Activated naive CD4-positive, alpha-beta T cell treated with anti-CD3 and anti-CD28 coated beads, Interleukin-2, amount 50 U/mL, for 72 hours (primary cell): ENCODE results near the gene SEMA3F. TPM values are rescaled to one million over a fixed set of nuclear protein-coding genes. Genes with fewer than 3 reads are reported as not detected.
A peak's percentile ranks its signal among the peaks of the same experiment; 100 is the strongest.

Experiments used
- ATAC-seq, 2 donors: fragments of 150-1000 bp; cut with Tn5 transposase; 2 replicates each; pipeline ENCODE4 v1.10.0; 2021; ENCODE audit warnings: mild to moderate bottlenecking in 2 of 2, moderate library complexity in 2 of 2
- DNase-seq, 2 donors: peaks; one replicate each; pipeline ENCODE4 v3.0.0; 2021 to 2022; ENCODE audit warnings: low spot score in 2 of 2
- H3K27ac Mint-ChIP-seq, 2 donors: one replicate each; pipeline ENCODE4 v1.8.0; 2022; ENCODE audit warnings: mild to moderate bottlenecking in 2 of 2, mixed read lengths in 2 of 2
- H3K36me3 Mint-ChIP-seq, 2 donors: one replicate each; pipeline ENCODE4 v1.8.0; 2022; ENCODE audit warnings: mixed read lengths in 2 of 2
- H3K9me3 Mint-ChIP-seq, 2 donors: one replicate each; pipeline ENCODE4 v1.8.0; 2022; ENCODE audit warnings: mixed read lengths in 2 of 2
- total RNA-seq, 2 donors: library from RNA; stranded (reverse); gene quantifications; one replicate each; pipeline ENCODE4 v1.2.3, GENCODE V29; 2022

Gene SEMA3F
- total RNA-seq, 2 donors from 2014 or later = 0.32 to 0.54 TPM

DNA sequence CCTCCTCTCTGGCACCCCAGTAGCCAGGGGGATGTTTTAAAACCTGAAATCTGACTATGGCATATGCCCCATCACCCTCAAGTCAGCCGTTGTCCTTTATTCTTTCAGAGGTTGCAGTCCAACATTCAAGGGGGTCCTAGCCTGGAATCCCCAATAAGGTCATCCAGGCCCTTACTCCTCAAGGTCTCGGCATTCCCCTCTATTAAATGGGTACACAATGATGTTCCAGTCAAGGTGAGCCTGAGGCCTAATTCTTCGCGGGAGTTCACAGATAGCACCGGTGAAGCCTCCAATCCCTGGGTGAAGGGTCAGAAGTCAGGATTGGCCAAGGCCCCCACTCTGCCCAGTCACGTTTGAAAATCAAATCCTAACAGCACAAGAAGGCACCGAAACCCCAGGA, 8.1 kb upstream of the SEMA3F start:
- Mint-ChIP-seq H3K36me3 (no peaks in the 10 kb centered on the region), H3K27ac (no peak overlapping the region), H3K9me3 (no peaks in the 10 kb centered on the region)
- ATAC-seq (no peak), DNase-seq (no peak)

DNA sequence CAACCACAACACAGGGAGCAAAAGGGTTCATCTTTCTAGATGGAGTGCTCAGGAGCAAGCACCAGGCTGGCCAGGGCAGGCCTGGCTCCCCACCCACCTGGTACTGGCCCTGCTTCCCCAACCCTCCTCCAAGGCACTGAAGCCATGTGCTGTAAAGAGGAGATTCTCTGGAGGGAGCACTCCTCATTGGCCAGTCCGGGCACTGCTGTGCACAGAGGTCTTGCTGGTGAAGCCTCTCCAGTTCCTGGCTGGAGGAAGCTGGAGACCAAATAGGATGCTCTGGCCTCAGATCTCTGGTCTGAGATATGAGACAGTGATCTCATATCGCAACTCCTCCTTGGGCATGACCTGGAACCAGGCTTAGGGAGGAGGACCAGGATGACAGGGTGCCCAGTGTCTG, 7.7 kb upstream of the SEMA3F start:
- H3K27ac Mint-ChIP-seq = no peak overlapping the region
- DNase-seq (no peak), ATAC-seq (no peak)
- H3K9me3 Mint-ChIP-seq = no peaks in the 10 kb centered on the region
- H3K36me3 Mint-ChIP-seq = no peaks in the 10 kb centered on the region

DNA sequence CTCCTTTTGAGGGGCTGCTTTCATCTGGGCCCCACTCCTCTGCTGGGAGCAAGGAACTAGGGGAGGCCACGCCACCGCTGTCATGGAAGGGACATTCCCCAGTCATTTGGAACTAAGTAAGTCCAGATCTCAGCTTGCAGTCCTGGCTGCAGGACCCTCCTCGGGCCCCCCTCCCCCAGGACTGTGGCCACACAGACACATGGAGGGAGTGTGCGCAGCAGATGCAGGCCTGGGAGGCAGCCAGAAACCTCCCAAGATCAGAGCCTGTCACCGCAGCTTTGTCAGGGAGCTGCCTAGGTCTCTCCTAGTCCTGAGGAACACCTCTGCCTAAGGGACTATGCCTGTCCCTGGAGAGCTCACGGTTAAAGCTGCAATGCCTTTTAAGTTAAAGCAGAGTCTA, 7.3 kb upstream of the SEMA3F start:
- ATAC-seq (no peak), DNase-seq (no peak)
- Mint-ChIP-seq H3K36me3 (no peaks in the 10 kb centered on the region), H3K27ac (no peak overlapping the region), H3K9me3 (no peaks in the 10 kb centered on the region)

DNA sequence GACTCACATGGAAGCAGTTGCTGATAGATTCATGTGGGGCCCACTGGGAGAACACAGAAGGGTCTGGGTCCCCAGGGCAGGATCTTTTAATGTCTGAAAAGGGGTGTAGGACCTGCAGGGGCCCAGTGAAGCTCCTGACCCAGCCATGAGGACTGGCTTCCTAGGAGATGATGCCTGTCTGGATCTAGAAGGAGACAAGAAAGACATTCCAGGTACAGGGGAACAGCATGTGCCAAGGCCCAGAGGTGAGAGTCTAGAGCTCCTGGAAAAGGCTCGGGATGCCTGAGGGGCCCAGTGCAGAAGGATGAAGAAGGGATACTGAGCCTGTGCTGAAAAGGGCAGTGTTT, 4.7 kb upstream of the SEMA3F start:
- Mint-ChIP-seq H3K9me3 (no peaks in the 10 kb centered on the region), H3K36me3 (no peaks in the 10 kb centered on the region), H3K27ac (peak overlapping the region in 1 of 2 donors; percentile 47)
- no peak for ATAC-seq
- DNase-seq = no peak

DNA sequence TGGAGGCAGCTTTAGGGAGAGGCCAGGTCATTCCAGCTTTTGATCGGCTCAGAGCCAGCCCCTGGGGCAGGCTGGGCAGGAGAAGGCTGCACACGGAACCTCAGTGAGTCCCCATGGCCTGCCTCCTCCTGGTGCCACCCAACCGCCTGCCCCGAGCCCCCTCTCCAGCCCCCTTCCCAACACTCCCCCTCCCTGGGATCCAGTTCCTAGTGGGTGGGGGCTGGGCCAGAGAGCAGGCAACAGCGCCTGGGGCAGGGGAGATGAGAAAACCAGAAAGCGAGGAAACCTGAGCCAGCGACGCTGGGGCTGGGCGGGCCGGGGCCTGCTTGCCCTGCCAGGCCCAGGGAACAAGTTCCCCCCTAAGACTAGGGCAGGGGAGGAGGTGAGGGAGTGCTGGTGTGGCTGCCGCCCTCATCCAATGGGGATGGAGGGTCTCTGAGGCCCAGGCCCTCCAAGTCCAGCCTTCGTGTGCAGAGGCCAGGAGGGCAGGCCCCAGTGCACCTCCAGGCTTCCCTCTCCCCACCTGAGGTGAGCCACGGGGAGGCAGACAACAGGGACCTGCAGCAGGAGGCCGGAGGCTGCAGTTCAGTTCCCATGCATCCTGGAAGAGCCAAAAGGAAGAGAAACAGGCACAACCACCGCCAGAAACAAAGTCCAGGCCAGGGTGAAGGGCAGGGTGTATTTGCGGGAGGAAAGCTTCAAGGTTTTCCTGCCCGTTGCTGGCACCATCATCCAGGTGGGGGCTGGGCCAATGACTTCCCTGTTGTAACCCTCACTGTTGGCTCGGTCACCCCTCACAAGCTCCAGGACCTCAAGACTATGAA, 4.0 kb upstream of the SEMA3F start:
- Mint-ChIP-seq H3K27ac (no peak overlapping the region), H3K9me3 (no peaks in the 10 kb centered on the region), H3K36me3 (no peaks in the 10 kb centered on the region)
- ATAC-seq = no peak
- DNase-seq = no peak

DNA sequence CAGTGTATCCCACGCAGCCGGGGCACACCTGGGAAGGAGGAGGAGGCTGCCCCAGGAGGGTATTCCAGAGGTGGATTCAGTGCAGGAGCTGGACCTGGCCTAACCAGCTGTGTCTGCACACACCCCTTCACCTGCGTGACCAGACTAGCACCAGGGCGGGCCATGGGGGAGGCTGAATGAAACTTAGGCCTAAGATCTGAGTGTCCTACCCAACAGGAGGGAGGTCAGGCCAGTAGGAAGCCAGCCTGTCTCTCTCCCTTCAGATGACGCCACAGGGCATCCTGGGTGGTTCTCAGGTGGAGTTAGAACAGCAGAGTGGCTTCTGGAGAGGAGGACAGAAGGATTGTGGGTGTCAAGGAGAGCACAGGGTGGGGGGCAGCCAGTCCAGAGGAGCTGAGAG, 3.4 kb upstream of the SEMA3F start:
- H3K27ac Mint-ChIP-seq = no peak overlapping the region
- no peak for ATAC-seq
- H3K36me3 Mint-ChIP-seq = no peaks in the 10 kb centered on the region
- no peak for DNase-seq
- no peaks in the 10 kb centered on the region for H3K9me3 Mint-ChIP-seq

DNA sequence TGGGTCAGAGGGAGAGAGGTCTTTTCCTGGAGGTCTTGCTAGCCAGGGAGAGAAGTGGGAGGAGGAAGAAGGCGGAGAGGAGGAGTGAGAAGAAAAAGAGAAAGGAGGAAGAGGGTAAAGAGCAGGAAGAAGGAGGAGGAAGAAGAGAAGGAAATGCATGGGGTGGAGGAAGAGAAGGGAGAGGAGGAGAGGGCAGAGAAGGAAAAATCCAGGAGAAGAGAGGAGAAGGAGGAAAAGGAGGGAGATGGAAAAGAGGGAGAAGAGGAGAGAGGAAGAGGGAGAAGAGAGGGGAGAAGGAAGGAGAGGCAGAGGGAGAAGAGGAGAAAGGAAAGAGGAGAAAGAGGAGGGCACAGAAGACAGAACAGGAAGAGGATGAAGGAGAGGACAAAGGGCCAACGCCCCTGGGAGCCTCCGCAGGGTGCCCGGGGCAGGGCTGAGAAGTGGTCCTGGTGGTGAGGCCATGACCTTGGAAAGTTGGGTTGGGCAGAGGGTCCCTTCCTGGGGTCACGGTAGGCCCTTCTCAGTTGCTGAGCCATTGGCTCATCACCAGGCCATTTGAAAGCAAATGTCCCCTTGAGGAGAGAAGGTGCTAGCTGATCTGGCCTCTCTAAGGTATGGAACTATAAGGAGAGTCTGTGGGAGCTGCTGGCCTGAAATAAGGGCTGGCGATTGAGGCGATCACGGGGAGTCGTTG, 1.2 kb upstream of the SEMA3F start:
- Mint-ChIP-seq H3K36me3 (no peaks in the 10 kb centered on the region), H3K9me3 (no peaks in the 10 kb centered on the region), H3K27ac (no peak overlapping the region)
- ATAC-seq = no peak
- no peak for DNase-seq

DNA sequence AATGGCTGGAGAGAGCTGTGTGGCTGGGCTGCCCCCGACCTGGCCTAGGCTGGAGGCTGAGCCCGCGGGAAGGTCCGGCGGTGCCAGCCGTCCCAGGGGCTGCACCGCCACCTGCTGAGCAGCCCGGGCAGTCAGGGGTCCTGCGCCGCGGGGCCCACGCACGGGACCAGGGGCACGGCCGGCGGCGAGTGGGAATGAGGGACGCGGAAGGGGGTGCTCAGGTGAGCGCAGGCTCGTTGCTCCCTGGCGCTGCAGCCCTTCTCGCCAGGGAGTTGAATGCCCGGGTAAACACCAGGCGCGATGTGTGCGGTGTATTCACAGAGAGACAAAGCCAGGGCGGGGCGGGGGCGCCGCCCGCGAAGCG, 666 bp upstream of the SEMA3F start:
- H3K27ac Mint-ChIP-seq = no peak overlapping the region
- H3K9me3 Mint-ChIP-seq = no peaks in the 10 kb centered on the region
- peak; percentile 31 to 42 for ATAC-seq
- DNase-seq = no peak
- H3K36me3 Mint-ChIP-seq = no peaks in the 10 kb centered on the region

DNA sequence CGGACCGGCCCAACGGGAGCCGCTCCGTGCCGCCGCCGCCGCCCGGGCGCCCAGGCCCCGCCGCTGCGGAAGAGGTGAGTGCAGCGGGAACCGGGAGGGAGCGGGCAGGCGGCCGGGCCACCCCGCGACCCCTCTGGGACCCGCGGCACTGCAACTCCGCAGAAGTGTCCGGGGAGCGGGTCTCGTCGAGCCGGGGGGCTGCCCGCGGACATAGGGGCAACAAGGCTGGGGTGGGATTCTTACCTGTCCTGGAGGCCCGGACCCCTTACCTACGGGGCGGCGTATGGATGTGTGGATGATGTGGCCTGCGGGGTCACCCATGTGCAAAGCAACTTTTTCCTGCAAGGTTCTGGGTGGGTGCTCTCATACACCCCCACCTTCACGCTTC, 361 bp downstream of the SEMA3F start:
- ATAC-seq = no peak
- no peak overlapping the region for H3K27ac Mint-ChIP-seq
- DNase-seq = no peak
- no peaks in the 10 kb centered on the region for H3K36me3 Mint-ChIP-seq
- H3K9me3 Mint-ChIP-seq = no peaks in the 10 kb centered on the region

DNA sequence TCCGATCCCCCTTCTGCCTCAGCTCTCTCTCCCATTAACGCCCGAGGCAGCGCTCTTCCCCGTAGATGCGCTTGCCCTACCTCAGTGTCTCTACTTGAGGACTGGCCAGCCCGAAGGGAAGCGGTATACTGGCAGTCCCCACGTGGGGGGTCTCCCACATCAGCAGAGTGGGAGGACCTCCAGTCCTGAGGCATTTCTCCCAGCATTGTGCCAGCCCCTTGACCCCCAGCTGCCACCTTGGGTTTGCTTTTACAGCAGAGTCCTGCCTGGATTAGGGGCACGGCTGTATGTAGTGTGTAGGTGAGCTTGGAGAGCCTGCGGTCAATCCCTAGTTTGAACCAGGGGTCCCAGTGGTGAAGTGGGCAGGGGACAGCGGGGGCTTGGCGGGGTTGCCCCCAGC, 767 bp downstream of the SEMA3F start:
- H3K9me3 Mint-ChIP-seq = no peaks in the 10 kb centered on the region
- DNase-seq = no peak
- ATAC-seq = no peak
- H3K36me3 Mint-ChIP-seq = no peaks in the 10 kb centered on the region
- no peak overlapping the region for H3K27ac Mint-ChIP-seq

DNA sequence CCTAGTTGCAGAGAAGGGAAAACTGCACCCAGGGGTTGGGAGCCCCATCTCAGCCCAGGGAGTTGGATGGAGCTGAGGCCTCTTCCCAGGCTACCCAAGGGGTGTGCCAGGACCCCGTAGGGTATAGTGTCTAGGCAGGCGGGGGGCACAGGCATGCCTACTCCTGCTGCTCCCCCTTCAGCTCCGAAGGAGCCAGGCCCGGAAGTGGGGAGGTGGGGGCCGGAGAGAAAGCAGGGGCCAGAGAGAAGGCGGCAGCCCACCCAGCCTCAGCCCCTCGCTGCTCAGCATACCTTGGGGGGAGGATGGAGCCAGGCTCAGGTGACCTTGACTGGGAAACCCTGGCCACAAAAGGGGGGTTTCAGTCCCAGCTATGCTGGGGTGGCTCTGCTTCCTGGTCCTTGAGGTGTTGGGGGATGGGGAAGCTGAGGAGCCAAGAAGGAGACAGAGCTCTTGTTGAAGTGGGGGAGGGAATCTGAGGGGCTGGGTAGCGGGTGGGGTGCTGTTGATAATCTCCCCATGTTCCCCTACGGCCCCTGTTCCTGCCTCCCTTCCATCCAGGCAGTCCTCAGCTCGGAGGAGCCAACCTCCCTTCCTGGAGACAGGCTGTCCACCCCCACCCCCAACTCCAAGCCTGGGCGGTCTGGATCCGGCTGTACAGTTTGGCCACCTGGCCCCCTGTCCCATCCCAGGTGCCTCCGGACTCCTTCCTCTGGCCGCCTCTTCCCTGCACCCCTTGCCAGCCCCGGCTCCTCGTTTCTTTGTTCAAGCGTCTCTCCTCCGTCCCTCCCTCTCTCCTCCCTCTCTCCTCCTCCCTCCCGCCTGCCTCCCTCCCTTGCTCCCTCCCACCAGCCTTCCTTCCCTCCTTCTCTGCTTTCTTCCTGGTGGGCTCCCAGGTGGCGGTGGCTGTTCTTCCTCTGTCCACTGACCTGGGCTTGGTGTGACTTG, 1.7 kb downstream of the SEMA3F start:
- Mint-ChIP-seq H3K9me3 (no peaks in the 10 kb centered on the region), H3K27ac (no peak overlapping the region), H3K36me3 (no peaks in the 10 kb centered on the region)
- ATAC-seq (no peak), DNase-seq (no peak)

DNA sequence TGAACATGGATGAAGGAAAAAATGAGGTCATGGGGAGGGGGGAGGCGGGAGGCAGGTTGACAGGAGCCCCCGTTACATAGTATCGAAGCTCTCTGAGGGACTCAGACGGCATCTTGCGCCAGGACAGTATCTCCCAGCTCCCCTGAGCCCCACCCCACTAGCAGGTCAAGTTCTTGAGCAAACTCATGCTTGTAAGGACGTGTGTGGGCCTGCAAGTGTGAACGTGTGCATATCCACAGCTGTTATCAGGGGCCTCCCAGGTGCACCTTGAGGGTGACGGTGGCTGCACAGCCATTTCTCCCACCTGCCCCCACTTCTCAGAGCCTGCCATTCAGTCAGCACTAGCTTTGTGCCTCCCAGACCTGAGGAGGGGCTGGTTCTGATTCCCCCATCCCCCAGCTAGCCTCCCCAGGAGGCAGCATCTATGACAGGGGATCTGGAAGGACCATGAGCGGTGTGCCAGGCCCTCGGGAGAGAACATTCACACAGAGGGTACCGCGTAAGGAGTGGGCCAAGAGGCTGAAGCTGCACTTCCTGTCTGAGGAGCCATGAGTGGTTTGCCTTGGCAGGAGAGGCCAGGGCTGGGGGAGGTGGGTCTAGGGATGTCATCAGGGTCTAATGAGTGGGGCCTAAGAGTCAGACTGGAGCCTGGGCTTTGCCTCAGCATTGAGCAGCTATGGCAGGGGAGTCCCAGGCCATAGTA, 2.9 kb downstream of the SEMA3F start:
- DNase-seq (no peak), ATAC-seq (no peak)
- Mint-ChIP-seq H3K27ac (no peak overlapping the region), H3K36me3 (no peaks in the 10 kb centered on the region), H3K9me3 (no peaks in the 10 kb centered on the region)

DNA sequence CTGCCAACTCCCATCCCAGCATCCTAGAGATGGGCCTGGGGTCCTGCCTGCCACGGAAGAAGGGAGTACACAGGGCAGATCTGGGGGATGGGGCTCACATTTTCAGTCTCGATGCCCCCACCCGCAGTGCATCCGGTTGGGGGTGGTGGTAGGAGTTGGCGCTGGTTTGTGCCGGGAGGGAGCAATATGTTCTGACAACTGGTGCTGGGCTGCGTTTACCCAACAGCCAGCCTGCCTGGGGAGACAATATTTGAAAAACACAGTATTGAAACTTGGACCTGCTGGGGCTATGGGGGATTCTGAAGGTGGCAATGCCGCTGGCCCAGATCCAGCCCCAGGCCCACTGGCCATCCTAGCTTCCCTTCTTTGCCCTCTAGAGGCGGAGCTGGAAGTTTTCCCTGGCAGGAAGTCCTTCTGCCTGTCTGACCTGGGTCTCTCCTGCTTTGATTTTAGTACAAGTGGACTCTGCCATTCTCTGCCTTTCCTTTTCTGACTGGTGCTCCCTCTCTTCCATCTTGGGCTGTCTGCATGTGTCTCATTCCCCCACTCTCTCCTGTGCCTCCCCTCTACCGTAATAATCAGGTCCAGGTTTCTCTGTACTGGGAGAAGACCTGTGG, 3.5 kb downstream of the SEMA3F start:
- Mint-ChIP-seq H3K27ac (no peak overlapping the region), H3K9me3 (no peaks in the 10 kb centered on the region), H3K36me3 (no peaks in the 10 kb centered on the region)
- ATAC-seq (no peak), DNase-seq (no peak)

DNA sequence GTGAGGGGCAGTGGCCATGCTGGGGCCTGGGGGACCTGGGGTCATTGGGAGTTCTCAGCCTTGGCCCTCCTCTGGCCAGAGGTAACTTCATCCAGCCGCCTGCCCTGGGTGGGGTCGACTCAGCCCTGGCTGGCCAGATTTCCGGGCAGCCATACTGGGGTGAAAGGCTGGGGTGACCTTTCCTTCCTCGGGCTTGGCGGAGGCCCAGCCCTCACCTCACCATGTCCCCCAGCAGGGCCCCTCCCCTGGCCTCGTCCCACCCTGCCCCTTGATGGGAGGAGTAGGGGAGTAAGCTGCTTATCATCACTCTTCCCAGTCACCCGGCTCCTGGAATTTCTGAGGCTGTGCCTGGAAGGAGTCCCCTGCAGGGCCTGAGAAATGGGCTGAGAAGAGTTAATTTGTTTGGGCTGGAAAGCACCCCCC, 5.4 kb downstream of the SEMA3F start:
- no peak for ATAC-seq
- Mint-ChIP-seq H3K36me3 (no peaks in the 10 kb centered on the region), H3K27ac (no peak overlapping the region), H3K9me3 (no peaks in the 10 kb centered on the region)
- no peak for DNase-seq

DNA sequence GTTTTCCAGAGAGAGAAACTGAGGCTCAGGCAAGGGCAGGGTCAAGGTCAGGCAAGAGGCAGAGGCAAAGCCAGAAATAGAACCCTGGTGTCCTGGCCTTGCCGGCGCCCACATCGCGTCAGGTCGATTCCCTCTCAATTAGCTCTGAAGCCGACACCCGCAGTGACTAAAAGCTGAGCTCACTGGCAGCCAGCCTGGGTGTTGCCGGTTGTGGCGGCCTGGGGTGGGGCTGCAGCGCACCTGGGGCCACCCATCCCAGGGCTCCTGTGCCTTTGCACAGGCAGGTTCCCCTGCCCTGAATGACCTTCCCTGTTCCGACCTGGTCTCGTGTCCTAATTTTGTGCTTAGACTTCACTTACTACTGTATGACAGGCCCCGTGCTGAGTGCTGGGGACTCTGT, 6.2 kb downstream of the SEMA3F start:
- DNase-seq (no peak), ATAC-seq (no peak)
- Mint-ChIP-seq H3K36me3 (no peaks in the 10 kb centered on the region), H3K9me3 (no peaks in the 10 kb centered on the region), H3K27ac (no peak overlapping the region)

DNA sequence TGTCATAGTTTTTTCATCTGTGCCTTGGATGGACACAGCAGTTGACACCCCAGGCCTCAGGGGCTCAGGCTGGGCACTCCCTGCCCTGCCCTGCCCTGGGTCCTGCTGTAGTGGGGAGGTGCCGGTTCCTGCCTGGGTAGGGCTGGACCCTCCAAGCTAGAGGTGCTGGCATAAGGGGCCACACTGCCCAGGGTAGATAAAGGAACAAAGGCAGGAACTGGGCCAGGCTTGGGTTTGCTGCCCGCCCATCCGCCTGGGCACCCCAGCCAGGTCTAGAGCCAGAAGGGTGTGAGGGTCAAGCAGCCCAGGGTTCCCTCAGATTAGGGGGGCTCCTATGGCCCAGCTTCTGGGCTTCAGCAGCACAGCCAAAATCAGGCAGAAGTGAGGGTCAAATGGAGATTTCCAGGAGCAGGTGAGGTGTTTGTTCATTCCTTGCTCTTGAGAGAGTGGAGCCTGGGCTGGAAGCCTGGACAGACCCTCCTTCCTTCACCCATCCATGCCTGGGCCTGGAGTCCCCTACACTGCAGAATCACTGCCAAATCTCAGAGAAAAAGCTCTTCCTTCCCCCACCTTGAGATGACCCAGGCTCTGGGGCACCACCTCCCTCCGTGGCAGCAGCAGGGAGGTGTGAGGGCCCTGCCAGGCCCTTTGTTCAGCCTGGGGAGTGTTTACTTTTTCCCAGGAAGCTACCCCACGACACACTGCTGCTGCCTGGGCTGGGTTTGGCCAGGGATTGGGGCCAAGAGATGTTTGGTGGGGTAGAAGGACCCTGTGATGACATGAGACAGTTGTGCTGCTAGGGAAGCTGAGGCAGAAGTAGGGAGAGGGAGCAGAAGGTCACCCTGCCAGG, 7.1 kb downstream of the SEMA3F start:
- no peaks in the 10 kb centered on the region for H3K36me3 Mint-ChIP-seq
- H3K27ac Mint-ChIP-seq = no peak overlapping the region
- DNase-seq = no peak
- H3K9me3 Mint-ChIP-seq = no peaks in the 10 kb centered on the region
- ATAC-seq = no peak
